Neural crest cell (in vitro differentiated cells): ENCODE data around the gene RPTOR. TPM values are rescaled to one million over a fixed set of nuclear protein-coding genes. Genes with fewer than 3 reads are reported as not detected.
A peak's percentile ranks its signal among the peaks of the same experiment; 100 is the strongest.

Source experiments
- DNase-seq: peaks from one replicate; pipeline ENCODE4 v3.0.0; 2021; ENCODE audit warnings: low read depth, mixed read lengths, low spot score
- H3K27ac Mint-ChIP-seq: one replicate; pipeline ENCODE4 v1.8.0; 2021; ENCODE audit warnings: mild to moderate bottlenecking, mixed read lengths; ENCODE audit not compliant: unreplicated experiment
- H3K27me3 Mint-ChIP-seq: 2 replicates; pipeline ENCODE4 v1.8.0; 2021; ENCODE audit warnings: low read depth, mild to moderate bottlenecking, mixed read lengths
- H3K36me3 Mint-ChIP-seq: 2 replicates; pipeline ENCODE4 v1.8.0; 2021; ENCODE audit warnings: low read depth, mild to moderate bottlenecking, mixed read lengths
- H3K4me1 Mint-ChIP-seq: 2 replicates; pipeline ENCODE4 v1.8.0; 2021; ENCODE audit warnings: mixed read lengths
- H3K4me3 Mint-ChIP-seq: one replicate; pipeline ENCODE4 v1.8.0; 2021; ENCODE audit warnings: mild to moderate bottlenecking, mixed read lengths
- H3K9me3 Mint-ChIP-seq: 2 replicates; pipeline ENCODE4 v1.8.0; 2021; ENCODE audit warnings: mixed read lengths
- CTCF ChIP-seq: fragments of 200-600 bp; sonication (generic); conservative IDR thresholded peaks from 2 replicates; pipeline ENCODE4 v1.5.0; 2021; ENCODE audit warnings: antibody characterized with exemption, mild to moderate bottlenecking
- total RNA-seq: library from RNA; stranded (reverse); gene quantifications from 2 replicates; pipeline ENCODE4 v1.2.1, GENCODE V29; 2021

RPTOR gene
- total RNA-seq, 1 donor from 2014 or later: 41.1 TPM

- Mint-ChIP-seq H3K27me3 (no peaks in the 10 kb centered on the region), H3K36me3 (peaks cover 13% of the 10 kb centered on the region), H3K4me3 (no peak overlapping the region), H3K27ac (no peak overlapping the region), H3K4me1 (peaks cover 39% of the 10 kb centered on the region), H3K9me3 (peaks cover 7% of the 10 kb centered on the region)
- DNase-seq: no peak
- no peak for TF ChIP-seq CTCF
These were observed 247.7 kb downstream of the RPTOR start for GRCh38 chr17:80792373-80792781.

- H3K36me3 Mint-ChIP-seq: peaks cover 8% of the 10 kb centered on the region
- H3K9me3 Mint-ChIP-seq: peaks cover 1% of the 10 kb centered on the region
- DNase-seq: no peak
- peaks cover 33% of the 10 kb centered on the region for H3K4me1 Mint-ChIP-seq
- peak overlapping the region; percentile 20 for H3K27ac Mint-ChIP-seq
- H3K27me3 Mint-ChIP-seq: no peaks in the 10 kb centered on the region
- no peak overlapping the region for H3K4me3 Mint-ChIP-seq
- no peak for TF ChIP-seq CTCF
These were observed 248.8 kb downstream of the RPTOR start for GRCh38 chr17:80793421-80793820.

DNA sequence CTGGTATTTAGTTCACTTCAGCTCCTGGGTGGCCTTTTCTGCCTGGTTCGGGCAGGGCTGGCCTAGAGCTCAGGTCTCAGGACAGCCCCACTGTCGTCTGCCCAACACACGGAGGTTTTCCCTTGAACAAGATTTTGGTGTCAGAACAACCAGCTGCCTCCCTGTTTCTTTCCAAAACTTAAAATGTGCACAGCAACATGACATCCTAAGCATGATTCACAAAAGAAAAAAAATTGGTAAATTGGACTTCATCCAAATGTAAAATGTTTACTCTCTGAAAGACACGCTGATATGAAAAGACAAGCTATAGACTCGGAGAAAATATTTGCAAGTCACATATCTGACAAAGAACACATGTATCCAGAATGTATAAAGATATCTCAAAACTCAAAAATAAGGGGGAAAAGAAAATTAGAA lies 249.2 kb downstream of the RPTOR start:
- Mint-ChIP-seq H3K36me3 (peaks cover 6% of the 10 kb centered on the region), H3K4me1 (peaks cover 31% of the 10 kb centered on the region), H3K9me3 (no peaks in the 10 kb centered on the region), H3K27ac (no peak overlapping the region), H3K27me3 (no peaks in the 10 kb centered on the region), H3K4me3 (no peak overlapping the region)
- DNase-seq: no peak
- TF ChIP-seq CTCF: no peak

- H3K4me1 Mint-ChIP-seq: peaks cover 26% of the 10 kb centered on the region
- no peak overlapping the region for H3K4me3 Mint-ChIP-seq
- no peak overlapping the region for H3K27ac Mint-ChIP-seq
- DNase-seq: no peak
- TF ChIP-seq CTCF: no peak
- no peaks in the 10 kb centered on the region for H3K9me3 Mint-ChIP-seq
- H3K27me3 Mint-ChIP-seq: no peaks in the 10 kb centered on the region
- peaks cover 6% of the 10 kb centered on the region for H3K36me3 Mint-ChIP-seq
These were observed 249.8 kb downstream of the RPTOR start for GRCh38 chr17:80794281-80795089.

DNA sequence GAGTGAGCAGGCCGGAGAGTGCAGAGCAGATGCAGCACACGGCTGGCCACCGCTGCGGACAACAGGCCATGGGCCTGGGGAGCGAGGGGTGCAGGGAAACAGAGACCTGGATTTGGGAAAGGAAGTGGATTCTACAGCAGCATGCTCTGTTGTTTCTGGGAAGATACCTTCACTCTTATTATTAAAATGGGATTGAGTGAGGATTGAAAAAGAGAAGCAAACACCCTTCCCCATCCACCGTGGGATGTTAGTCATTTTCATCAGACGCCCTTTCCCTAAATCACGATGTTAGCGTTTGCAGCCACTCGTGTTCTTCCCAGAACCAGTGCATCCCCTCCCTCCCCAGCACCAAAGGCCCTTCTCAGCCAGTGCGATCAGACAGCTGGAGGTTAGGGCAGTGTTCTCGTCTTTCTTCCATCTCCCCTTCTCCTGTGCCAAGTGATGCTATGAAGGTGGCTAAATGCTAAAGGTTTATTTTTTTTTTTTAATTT lies 250.5 kb downstream of the RPTOR start:
- no peak overlapping the region for H3K27ac Mint-ChIP-seq
- H3K4me1 Mint-ChIP-seq: peaks cover 19% of the 10 kb centered on the region
- no peaks in the 10 kb centered on the region for H3K9me3 Mint-ChIP-seq
- no peak overlapping the region for H3K4me3 Mint-ChIP-seq
- no peaks in the 10 kb centered on the region for H3K27me3 Mint-ChIP-seq
- no peak for TF ChIP-seq CTCF
- DNase-seq: no peak
- H3K36me3 Mint-ChIP-seq: peaks cover 6% of the 10 kb centered on the region
